Measurements from ENCODE around the gene GALK1. TPM values are rescaled to one million over a fixed set of nuclear protein-coding genes. Genes with fewer than 3 reads are reported as not detected.

GALK1 gene
- total and polyA plus RNA-seq, 2 of the 13 experiments (the other 11 are each of a cell fraction or from before 2014, with no cell fraction given), result 59.9 to 93.6 TPM

- peak; percentile 73 for TF ChIP-seq REXO4 (CRISPR knock-in tag; IDR thresholded peaks at IDR 0.05; ENCODE audit: borderline replicate concordance)
- no peak for TF ChIP-seq ZNF432 (CRISPR knock-in tag; IDR thresholded peaks at IDR 0.05; ENCODE audit: borderline replicate concordance)
- peak; percentile 92; the same call in 1 of the 2 replicates for TF ChIP-seq ZSCAN5A (CRISPR knock-in tag; IDR thresholded peaks at IDR 0.05; ENCODE audit: borderline replicate concordance)
- no peak for TF ChIP-seq PHB2 (IDR thresholded peaks at IDR 0.05; ENCODE audit: partially characterized antibody)
- no peak for TF ChIP-seq ZNF512 (CRISPR knock-in tag; IDR thresholded peaks at IDR 0.05)
- TF ChIP-seq ZNF343 (CRISPR knock-in tag; IDR thresholded peaks at IDR 0.05), result peak; percentile 18; the same call in 1 of the 2 replicates
- TF ChIP-seq NR2F2 (IDR thresholded peaks at IDR 0.05; ENCODE audit: borderline replicate concordance, low read depth), result no peak
- TF ChIP-seq EP300 (IDR thresholded peaks at IDR 0.05; ENCODE audit: low read depth in 2 of 2, low read length in 2 of 2), result peak in 1 of 2 experiments; percentile 46; a peak in 1 of 4 replicates
- peak; percentile 34; the same call in 1 of the 2 replicates for TF ChIP-seq EP300 (CRISPR knock-in tag; IDR thresholded peaks at IDR 0.05; ENCODE audit: borderline replicate concordance)
- no peak for TF ChIP-seq KDM6A (CRISPR knock-in tag; IDR thresholded peaks at IDR 0.05; ENCODE audit: low read depth)
- no peak for TF ChIP-seq ZBTB8A (CRISPR knock-in tag; IDR thresholded peaks at IDR 0.05; ENCODE audit: borderline replicate concordance, low read depth)
- peak; percentile 15; the same call in 1 of the 2 replicates for TF ChIP-seq HES4 (CRISPR knock-in tag; IDR thresholded peaks at IDR 0.05; ENCODE audit: borderline replicate concordance)
- TF ChIP-seq MTERF4 (CRISPR knock-in tag; IDR thresholded peaks at IDR 0.05), result 0 out of 2 replicates have a peak, but pooled peaks have one; percentile 24
- TF ChIP-seq ZBTB42 (CRISPR knock-in tag; IDR thresholded peaks at IDR 0.05), result 0 out of 2 replicates have a peak, but pooled peaks have one; percentile 47
- TF ChIP-seq ZBTB34 (CRISPR knock-in tag; IDR thresholded peaks at IDR 0.05), result peak; percentile 90; the same call in 1 of the 2 replicates
- TF ChIP-seq HINFP (CRISPR knock-in tag; IDR thresholded peaks at IDR 0.05; ENCODE audit: low read depth), result peak; percentile 71; the same call in 1 of the 2 replicates
- TF ChIP-seq FOXK2 (IDR thresholded peaks at IDR 0.05), result no peak
- no peak for TF ChIP-seq IRF1 (CRISPR knock-in tag; IDR thresholded peaks at IDR 0.05; ENCODE audit: low read depth)
- no peak for TF ChIP-seq ATAD3A (CRISPR knock-in tag; IDR thresholded peaks at IDR 0.05)
- TF ChIP-seq GTF2F1 (IDR thresholded peaks at IDR 0.05; ENCODE audit: low read length), result no peak
Measured at GRCh38 chr17:75753514-75754377, 11.2 kb downstream of the GALK1 start (continued).

All from HepG2 (cell line).